ENCODE data around the gene HTR3B. TPM values are rescaled to one million over a fixed set of nuclear protein-coding genes. Genes with fewer than 3 reads are reported as not detected.

The HTR3B gene
- total RNA-seq, 1 donor from 2014 or later, result not detected

DNA sequence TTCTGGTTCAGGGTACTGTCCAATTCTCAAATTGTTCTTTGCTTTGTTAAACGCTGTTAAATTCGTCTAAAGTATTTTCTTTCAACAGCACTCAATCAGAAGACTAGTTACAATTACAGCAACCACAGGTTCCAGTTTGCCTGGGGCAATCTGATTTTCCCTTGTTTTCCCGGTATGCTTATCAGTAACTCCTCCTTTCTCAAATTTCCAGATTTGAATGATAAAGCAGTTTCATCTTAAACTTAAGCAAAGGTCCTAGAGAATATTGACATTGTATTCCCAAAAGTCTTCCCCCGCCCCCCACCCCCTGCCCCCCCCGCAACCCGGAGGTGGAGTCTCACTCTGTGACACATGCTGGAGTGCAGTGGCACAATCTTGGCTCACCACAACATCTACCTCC lies 18.7 kb upstream of the HTR3B start:
- no peaks in the 10 kb centered on the region for H3K9me3 ChIP-seq (replicated peaks)
- H3K27ac ChIP-seq (replicated peaks), result no peak overlapping the region
- intact Hi-C loops (cut with micrococcal nuclease), result no loop called here
- no peaks in the 10 kb centered on the region for H3K27me3 ChIP-seq (ENCODE audit: low read depth)
- H3K36me3 ChIP-seq, result no peaks in the 10 kb centered on the region
- no peaks in the 10 kb centered on the region for H3K4me1 ChIP-seq
- TF ChIP-seq, protein P1, sequence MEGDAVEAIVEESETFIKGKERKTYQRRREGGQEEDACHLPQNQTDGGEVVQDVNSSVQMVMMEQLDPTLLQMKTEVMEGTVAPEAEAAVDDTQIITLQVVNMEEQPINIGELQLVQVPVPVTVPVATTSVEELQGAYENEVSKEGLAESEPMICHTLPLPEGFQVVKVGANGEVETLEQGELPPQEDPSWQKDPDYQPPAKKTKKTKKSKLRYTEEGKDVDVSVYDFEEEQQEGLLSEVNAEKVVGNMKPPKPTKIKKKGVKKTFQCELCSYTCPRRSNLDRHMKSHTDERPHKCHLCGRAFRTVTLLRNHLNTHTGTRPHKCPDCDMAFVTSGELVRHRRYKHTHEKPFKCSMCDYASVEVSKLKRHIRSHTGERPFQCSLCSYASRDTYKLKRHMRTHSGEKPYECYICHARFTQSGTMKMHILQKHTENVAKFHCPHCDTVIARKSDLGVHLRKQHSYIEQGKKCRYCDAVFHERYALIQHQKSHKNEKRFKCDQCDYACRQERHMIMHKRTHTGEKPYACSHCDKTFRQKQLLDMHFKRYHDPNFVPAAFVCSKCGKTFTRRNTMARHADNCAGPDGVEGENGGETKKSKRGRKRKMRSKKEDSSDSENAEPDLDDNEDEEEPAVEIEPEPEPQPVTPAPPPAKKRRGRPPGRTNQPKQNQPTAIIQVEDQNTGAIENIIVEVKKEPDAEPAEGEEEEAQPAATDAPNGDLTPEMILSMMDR (IDR thresholded peaks at IDR 0.05; ENCODE audit: borderline replicate concordance), result no peak
- DNase-seq, result no peak
- no peak overlapping the region for H3K4me3 ChIP-seq

DNA sequence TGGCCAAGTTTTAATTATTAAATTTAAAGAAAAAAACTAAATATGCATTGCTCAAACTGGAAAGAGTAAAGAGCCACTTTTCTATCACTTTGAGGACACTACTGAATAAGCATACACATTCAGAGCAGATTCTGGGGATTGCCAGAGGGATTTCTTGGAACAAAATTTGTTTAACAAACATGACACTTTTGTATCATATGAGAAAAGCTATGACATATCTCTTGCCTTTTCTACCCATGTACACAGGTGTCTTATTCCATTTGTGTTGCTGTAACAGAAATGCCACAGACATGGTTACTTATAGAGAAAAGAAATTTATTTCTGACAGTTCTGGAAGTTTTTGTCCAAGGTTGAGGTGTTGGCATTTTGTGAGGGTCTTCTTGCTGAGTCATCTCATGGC lies 15.7 kb upstream of the HTR3B start:
- DNase-seq, result no peak
- no peaks in the 10 kb centered on the region for H3K27me3 ChIP-seq (ENCODE audit: low read depth)
- H3K9me3 ChIP-seq (replicated peaks), result no peaks in the 10 kb centered on the region
- no peak overlapping the region for H3K27ac ChIP-seq (replicated peaks)
- H3K36me3 ChIP-seq, result no peaks in the 10 kb centered on the region
- H3K4me3 ChIP-seq, result no peak overlapping the region
- intact Hi-C loops (cut with micrococcal nuclease), result no loop called here
- no peaks in the 10 kb centered on the region for H3K4me1 ChIP-seq
- TF ChIP-seq, protein P1 (IDR thresholded peaks at IDR 0.05; ENCODE audit: borderline replicate concordance), result no peak

DNA sequence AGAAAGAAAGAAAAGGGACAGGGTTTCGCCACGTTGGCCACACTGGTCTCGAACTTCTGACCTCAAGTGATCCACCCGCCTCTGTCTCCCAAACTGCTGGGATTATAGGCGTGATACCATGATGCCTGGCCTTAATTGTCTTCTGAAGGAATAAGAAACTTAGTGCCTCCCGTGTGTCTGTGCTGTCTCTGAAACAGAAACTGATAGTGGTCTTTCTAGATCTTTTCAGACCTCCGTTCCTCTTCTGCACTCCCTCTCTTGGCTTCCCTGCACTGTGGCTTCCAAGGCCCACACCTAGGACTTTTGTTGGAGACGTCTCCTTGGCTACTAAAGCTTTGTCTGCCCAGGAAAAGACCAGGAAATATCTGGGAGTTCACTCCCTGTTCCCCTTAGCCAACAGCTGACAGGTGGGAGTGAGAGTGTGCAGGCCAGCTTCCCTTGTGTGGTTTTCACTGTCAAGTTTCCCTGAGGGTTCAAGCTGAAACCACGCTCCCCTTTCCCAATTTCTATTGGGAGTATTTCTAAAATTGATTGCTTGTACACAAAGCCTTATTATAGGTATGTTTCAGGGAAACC lies 10.1 kb upstream of the HTR3B start:
- no peaks in the 10 kb centered on the region for H3K36me3 ChIP-seq
- no peaks in the 10 kb centered on the region for H3K27me3 ChIP-seq (ENCODE audit: low read depth)
- H3K4me1 ChIP-seq, result peaks cover 21% of the 10 kb centered on the region
- H3K9me3 ChIP-seq (replicated peaks), result no peaks in the 10 kb centered on the region
- no peak overlapping the region for H3K4me3 ChIP-seq
- DNase-seq, result no peak
- TF ChIP-seq, protein P1 (IDR thresholded peaks at IDR 0.05; ENCODE audit: borderline replicate concordance), result no peak
- H3K27ac ChIP-seq (replicated peaks), result peak overlapping the region; percentile 34
- intact Hi-C loops (cut with micrococcal nuclease), result no loop called here

DNA sequence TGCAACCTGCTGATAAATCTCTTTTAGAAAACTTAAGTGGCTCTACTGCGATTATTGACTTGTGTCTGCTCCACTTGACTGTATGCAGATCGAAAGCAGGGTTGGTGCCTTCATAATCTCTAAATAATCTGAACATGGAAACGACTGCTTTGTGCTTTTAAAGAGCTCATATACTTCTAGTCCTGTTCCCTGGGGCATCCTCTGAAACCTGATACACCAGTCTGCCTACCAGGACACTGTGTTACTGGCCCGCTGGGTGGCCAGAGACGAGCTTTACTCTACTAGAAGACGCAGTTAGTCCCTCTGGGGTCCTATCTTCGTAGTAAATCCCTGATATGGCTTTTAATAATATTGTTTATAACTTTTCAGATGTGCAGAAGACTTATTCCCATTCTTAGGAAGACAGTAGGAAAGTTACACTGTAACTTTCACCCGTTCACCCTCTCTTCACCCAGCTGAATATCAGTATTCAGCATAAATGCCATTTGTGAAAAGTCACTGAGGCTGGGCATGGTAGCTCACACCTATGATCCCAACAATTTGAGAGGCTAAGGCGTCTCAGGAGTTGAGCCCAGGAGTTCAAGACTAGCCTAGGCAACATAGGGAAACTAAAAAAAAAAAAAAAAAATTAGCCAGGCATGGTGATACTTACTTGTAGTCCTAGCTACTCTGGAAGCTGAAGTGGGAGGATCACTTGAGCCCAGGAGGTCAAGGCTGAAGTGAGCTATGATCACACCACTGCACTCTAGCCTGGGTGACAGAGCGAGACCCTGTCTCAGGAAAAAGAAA lies 9.0 kb upstream of the HTR3B start:
- Histone ChIP-seq H3K4me1 (peaks cover 21% of the 10 kb centered on the region), H3K36me3 (no peaks in the 10 kb centered on the region), H3K27ac (replicated peaks) (no peak overlapping the region), H3K27me3 (ENCODE audit: low read depth) (no peaks in the 10 kb centered on the region), H3K9me3 (replicated peaks) (no peaks in the 10 kb centered on the region), H3K4me3 (no peak overlapping the region)
- intact Hi-C loops (cut with micrococcal nuclease), result loop anchor here (2.0 kb wide), 1 partner anchor 367 kb away; no protein-coding TSS in a partner anchor
- DNase-seq, result no peak
- TF ChIP-seq, protein P1 (IDR thresholded peaks at IDR 0.05; ENCODE audit: borderline replicate concordance), result no peak

DNA sequence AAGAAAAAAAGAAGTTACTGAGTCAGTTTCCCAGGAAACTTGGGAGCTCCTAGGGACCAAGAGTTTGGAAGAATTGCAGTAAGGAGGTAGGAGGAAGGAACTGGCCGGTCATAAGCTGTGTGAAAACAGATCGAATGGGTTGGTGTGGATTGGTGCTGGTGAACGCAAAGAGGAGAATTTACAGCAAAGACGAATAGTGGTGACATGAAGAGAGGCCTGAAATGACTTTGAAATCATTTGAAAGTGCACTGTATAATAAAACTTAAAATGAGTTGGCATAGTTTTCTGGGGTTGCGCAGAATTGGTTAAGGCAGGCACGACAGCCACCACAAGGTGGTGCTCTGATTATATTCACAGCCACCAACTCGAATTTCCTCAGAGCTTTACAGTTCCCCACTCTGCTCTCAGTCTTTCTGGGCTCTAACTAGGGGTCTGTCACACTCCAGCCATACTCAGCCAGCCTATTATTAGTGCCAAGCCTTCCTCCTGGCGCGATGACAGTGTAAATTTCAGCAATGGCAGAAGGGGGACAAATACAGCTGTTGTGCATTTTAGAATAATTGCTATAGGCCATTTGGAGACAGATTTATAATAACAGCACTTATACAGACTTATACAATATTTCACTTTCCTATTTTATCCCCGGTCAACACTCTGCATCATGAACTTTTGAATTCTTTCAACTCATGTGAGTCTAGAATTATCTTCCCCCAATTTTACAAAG lies 8.3 kb upstream of the HTR3B start:
- Histone ChIP-seq H3K9me3 (replicated peaks) (no peaks in the 10 kb centered on the region), H3K4me1 (peaks cover 21% of the 10 kb centered on the region), H3K27me3 (ENCODE audit: low read depth) (no peaks in the 10 kb centered on the region), H3K4me3 (no peak overlapping the region), H3K27ac (replicated peaks) (no peak overlapping the region), H3K36me3 (no peaks in the 10 kb centered on the region)
- no peak for DNase-seq
- TF ChIP-seq, protein P1 (IDR thresholded peaks at IDR 0.05; ENCODE audit: borderline replicate concordance), result peak; percentile 82
- intact Hi-C loops (cut with micrococcal nuclease), result loop anchor here (2.0 kb wide), 1 partner anchor 366 kb away; no protein-coding TSS in a partner anchor

All from left ventricle myocardium inferior (tissue), 1 donor.